NB4 (cell line): ENCODE data around the gene GNPTAB.

Source experiments
- CTCF ChIP-seq: IDR thresholded peaks from one replicate; pipeline ENCODE4 v1.5.1; 2012; ENCODE audit warnings: low read depth, low read length
- MAX ChIP-seq: IDR thresholded peaks from 2 replicates; pipeline ENCODE4 v1.6.1; 2011; ENCODE audit warnings: low read depth, low read length
- MYC ChIP-seq: IDR thresholded peaks from 2 replicates; pipeline ENCODE4 v1.6.1; 2011; ENCODE audit warnings: low read depth, low read length
- POLR2A ChIP-seq: IDR thresholded peaks from 2 replicates; pipeline ENCODE4 v1.6.1; 2011; ENCODE audit warnings: mild to moderate bottlenecking; ENCODE audit not compliant: insufficient read length; ENCODE audit errors: extremely low read depth

- TF ChIP-seq CTCF (no peak), POLR2A (no peak), MYC (no peak), MAX (no peak)
Measured at GRCh38 chr12:101813117-101813516, 17.6 kb downstream of the GNPTAB start.
